GM19397 (cell line): ENCODE data around the gene PPAN.

ENCODE experiments used
- ATAC-seq: cut with Tn5 transposase; IDR thresholded peaks from one replicate; pipeline ENCODE4 v1.9.1; 2021; ENCODE audit warnings: mild to moderate bottlenecking, moderate library complexity; ENCODE audit not compliant: unreplicated experiment

The PPAN gene

GRCh38 chr19:10137751-10138682 is 31.9 kb downstream of the PPAN start:
- ATAC-seq, result no peak

- no peak for ATAC-seq
These were observed 33.0 kb downstream of the PPAN start for GRCh38 chr19:10138879-10139795.

DNA sequence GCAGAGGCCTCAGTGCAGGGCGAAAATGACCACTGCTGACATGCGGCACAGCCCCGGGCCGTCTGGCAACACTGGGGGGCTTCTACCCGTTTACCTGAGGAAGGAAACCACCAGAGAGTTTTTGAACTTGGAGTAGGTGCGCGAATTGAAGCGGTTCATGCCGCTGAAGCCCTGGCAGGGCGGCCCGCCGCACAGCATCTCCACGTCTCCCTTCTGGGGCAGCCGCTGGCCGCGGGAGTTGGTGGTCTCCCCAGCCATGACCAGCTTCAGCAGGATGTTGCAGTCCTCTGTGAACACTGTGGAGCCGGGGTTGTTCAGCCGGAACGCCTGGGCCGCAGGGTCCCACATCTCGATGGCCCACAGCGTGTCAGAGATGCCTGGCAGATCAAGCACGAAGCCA is 33.8 kb downstream of the PPAN start:
- no peak for ATAC-seq

GRCh38 chr19:10141479-10141878 is 35.3 kb downstream of the PPAN start:
- no peak for ATAC-seq

DNA sequence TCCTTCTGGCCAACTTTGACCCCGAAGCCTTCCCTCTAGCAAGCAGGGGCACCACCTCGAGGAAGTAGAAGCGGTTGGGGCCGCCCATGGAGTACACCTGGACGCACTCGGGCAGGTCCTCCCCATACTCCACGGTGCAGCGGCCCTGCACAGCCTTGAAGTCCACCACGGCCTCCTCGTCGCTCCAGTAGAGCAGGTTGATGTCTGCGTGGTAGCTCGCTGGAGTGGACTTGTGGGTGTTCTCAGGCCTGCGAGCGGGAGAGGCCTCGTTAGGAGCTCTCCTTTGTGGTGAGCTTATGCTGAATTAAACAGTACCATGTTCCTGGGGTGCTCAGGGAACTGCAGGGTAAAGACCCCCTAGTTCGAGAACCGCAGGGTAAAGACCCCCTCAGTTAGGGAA is 35.8 kb downstream of the PPAN start:
- ATAC-seq, result no peak

DNA sequence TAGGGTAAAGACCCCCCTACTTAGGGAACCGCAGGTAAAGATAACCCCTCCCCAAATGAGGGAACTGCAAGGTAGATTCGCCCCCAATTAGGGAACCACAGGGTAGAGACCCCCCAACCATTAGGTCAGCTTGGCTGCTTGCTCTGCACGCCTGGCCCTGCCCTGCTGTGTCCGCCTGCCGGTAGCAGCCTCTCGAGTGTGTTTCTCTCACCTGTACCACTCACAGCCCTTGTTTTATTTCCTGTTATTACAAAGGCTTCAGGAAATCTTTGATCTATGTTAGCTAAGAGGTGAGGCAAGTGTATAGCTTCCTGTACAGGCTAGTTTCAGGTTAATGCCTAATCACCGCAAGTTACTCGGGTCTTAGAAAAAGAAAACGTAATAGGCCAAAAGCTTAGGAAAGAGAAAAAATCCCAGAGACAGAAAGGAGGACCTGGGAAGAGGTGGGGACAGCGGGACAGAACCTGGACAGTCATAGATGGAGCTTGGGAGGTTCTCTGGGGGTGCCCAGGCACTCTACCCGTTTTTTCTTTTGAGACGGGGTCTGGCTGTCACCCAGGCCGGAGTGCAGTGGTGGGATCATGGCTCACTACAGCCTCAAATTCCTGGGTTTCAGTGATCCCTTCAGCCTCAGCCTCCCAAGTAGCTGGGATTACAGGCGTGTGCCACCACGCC is 36.7 kb downstream of the PPAN start:
- no peak for ATAC-seq

- no peak for ATAC-seq
These were observed 37.5 kb downstream of the PPAN start for GRCh38 chr19:10143681-10144080.

GRCh38 chr19:10144361-10144760 is 38.2 kb downstream of the PPAN start:
- no peak for ATAC-seq

DNA sequence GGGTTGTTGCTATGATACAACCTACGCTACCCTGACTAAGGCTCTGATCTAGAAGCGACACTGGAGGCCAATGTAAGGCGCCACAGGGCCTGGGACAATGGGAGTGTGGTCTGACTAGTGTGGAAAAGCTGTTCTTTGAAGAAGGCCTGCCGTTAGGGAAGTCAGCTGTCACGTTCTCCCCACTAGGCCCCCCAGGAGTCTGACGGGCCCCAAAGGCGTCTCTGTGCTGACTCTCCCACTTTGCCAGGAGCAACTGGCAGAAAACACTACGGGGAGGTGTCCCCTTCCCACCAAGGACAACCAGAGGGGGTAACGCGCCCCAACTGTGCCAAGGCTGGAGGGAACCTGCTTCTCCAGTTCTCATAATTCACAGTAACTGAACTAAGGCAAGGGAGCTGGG is 38.9 kb downstream of the PPAN start:
- ATAC-seq, result no peak

- no peak for ATAC-seq
These were observed 40.0 kb downstream of the PPAN start for GRCh38 chr19:10146142-10146541.

DNA sequence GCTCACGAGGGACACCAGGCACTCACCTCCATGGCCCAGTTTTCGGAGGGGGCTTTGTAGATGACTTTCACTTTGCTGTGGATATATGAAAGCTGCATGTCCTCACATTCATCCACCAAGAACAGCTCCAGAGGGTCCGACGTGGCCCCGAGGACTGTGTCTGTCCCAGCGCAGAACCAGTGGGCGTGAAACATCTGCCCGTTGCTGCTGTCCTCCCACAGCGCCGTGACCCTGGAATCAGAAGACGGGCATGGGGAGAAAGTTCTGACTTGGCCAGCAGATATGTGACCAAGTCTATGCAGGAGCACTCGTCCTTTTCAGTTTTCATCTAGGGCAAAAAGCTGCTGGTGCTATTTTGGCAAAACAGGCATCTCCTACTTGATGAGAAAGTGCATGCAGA is 43.3 kb downstream of the PPAN start:
- no peak for ATAC-seq

GRCh38 chr19:10151521-10151920 is 45.4 kb downstream of the PPAN start:
- no peak for ATAC-seq

GRCh38 chr19:10152100-10152499 is 45.9 kb downstream of the PPAN start:
- ATAC-seq, result no peak

DNA sequence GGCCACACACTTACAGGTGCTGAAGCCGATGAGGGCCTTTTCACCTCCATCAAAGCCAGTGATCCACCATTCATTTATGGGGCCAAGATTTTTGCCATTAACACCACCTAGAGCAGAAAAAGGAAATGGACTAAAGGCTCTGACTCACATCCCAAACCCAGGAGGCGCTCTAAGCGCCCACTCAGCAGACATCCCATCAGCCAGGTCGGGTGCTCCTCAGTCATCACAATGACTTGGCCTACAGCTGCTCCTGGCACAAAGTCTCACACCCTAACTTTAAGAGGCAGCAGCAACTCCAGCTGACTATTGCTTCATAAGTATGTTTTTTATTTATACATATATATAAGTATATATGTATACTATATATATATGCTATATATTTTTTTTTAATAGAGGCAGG is 49.7 kb downstream of the PPAN start:
- no peak for ATAC-seq

- no peak for ATAC-seq
These were observed 51.9 kb downstream of the PPAN start for GRCh38 chr19:10158071-10158470.

- no peak for ATAC-seq
These were observed 52.3 kb downstream of the PPAN start for GRCh38 chr19:10158485-10158884.

DNA sequence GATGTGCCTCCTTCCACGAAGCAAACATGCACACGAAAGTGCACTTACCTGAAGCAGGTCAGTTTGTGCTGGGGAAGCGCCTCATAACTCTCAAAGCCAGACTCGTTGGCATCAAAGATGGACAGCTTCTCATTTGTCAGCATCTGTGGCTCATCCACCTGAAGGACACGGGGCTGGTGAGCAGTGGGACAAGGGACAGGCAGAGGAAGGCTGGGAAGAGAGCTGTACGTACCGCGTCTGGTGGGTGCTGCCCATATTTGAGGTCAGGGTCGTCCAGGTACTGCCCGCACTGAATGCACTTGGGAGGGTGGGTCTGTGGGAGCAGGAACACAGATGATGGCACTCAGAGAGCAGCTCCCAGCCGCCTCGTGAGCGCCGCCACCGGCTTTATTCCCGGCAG is 53.4 kb downstream of the PPAN start:
- ATAC-seq, result no peak
